Ecto neural progenitor cell (in vitro differentiated cells): Measurements from ENCODE around the gene GJA5.
"Not testable (repeated sequence)": the region's sequence is repeated elsewhere in the genome, so short reads cannot be mapped to it uniquely, and the experiment has no call there.

ENCODE experiments used
- DNase-seq: peaks from one replicate; pipeline ENCODE4 v3.0.0-alpha.2; 2018; ENCODE audit warnings: low spot score

The GJA5 gene

GRCh38 chr1:147762233-147763024 lies 2.0 kb upstream of the GJA5 start:
- DNase-seq = no peak

GRCh38 chr1:147758379-147759100 lies 1.9 kb downstream of the GJA5 start:
- DNase-seq = no peak

DNA sequence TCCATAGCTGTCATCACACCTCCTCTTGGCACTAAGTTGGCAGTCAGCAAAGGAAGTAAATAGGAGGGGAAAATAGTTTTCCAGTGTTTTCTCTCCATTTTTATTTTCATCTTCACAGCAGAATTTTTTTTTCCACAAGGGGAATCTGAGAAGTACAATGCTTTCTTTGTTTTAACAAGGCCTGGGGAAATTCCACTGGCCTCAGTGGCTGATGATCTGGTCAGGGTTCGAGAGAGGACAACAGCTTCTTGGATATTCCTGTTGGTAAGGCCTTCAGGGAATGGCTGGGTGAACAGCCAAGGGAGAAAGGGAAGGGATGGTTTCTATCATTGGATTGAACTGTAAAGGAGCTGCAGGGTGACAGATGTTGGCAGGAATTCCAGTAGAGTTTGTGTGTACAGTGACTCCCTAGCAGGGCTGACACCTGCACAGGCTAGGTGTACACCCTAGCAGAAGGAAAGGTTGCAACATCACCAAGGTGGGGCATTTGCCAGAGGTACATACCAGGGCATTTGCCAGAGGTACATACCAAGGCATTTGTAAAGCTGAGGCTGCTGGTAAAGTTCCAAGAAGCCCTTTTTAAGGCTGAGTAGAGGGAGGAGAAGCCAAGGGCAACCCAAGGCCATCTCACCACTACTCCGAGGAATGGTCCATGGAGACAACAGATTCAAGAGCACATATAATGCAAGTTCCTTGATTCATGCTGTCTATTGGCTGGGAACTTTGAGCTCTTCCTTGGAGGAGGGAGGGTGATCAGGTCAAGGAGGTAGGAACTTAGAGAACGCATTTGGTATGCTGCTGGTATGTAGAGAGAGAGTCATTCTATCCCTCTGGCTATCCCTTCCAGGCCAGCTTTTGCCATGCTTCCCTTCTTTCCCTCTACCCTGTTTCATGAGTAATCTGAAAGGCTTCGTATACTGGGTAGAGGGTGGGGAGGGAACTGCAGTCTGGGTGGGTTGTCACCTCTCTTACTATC lies 3.1 kb downstream of the GJA5 start:
- no peak for DNase-seq

DNA sequence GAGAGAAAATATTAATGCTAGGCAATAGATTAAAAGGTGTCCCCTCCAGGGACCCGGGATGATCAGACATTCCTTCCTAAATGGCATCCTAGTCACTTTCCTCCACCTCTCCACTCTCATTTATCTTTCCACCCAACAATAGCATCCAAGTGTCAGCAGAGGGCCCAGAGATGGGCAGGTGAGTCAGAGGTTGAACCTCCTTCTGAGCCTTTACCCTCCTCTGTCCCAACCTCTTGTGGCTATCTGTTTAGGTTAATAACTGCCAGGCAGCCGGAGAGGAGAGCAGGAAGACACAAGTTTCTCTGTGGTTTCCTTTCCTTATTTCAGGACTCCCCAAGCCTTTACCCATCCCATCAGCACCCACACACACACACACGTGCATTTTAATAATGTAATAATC lies 4.1 kb downstream of the GJA5 start:
- DNase-seq = no peak

GRCh38 chr1:147754661-147755060 lies 5.7 kb downstream of the GJA5 start:
- DNase-seq = no peak

DNA sequence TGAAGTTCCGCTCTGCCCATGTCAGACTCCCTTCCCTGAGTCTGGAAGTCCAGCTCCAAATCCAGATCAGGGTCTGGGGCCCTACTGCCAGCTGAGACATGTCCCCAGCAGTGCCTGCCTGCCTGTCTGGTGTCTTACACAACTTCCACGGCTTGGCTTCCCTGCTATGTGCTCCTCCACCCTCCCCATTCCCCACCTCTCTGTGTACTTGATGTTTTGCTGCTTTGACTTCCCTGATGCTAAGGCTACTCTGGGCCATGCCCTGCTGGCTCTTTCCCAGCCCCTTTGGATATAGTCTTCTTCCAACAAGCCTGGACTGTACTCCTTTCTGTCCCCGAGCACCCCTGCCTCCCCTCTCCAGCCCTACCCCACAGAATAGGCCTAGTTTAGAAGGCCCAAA lies 7.3 kb downstream of the GJA5 start:
- no peak for DNase-seq

DNA sequence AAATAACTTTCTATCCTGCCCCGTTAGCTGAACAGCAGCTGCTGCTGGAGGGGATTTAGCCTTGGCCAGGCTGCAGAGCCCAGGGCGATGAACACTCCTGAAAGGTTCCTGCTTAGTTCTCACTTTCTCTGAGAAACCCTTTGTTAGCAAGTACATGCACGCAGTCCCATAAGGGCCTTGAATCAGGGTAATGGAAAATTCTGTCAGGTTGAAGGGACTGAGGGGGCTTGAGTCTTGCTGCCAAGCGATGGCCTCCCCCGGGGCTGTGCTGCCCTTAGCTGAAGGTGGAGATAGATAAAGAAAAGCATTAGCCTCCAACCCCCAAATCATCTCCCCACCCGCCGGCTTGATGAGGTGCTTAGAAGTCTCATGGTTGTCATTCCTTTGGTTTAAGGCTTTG lies 7.9 kb downstream of the GJA5 start:
- DNase-seq = no peak

DNA sequence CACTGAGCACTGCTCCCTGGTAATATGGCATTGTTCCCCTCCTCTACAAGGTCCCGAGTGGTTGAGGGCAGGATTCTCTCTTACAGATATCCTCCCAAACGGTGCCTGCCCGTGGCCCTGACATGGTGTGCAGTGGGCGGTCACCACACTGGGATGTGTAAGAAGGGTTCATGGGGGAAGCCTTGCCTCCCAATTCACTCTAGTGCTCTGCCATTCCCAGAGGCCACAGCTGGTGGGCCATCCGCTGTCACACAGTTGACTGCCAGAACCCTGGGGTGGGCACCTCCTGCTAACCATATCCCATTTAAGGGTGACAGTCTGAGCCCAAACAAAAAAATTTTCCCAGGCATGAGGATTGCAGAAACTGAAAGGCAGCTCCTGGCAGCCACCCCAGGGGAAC lies 9.1 kb downstream of the GJA5 start:
- no peak for DNase-seq

DNA sequence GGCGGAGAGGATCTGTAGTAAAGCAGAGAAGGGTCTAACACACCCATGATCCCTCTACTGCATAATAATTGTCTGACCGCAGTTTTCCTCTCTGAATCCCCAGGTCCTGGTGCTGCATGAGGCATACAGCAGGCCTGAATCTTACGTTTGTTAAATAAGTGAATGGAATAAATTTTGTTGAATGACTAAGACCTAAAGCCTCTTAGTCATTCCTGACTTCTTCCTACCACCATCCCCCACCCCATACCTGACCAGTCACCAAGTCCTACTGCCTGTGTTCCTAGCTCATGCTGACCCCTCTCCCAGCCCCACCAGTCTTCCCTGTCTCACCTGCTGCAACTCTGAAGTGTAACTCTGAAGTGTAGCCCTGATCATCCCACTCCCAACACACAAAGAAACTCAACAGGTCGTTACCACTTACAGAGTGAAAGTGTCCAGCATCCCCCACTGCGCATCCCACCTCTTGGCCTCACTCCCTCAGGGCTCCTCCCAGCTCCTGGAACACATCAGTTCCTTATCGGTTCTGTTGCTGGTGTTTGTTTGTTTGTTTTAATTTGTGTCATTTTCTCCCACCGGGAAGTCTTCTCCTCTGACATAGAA lies 9.7 kb downstream of the GJA5 start:
- DNase-seq = no peak

- no peak for DNase-seq
Measured at GRCh38 chr1:147749792-147750191, 10.6 kb downstream of the GJA5 start.

DNA sequence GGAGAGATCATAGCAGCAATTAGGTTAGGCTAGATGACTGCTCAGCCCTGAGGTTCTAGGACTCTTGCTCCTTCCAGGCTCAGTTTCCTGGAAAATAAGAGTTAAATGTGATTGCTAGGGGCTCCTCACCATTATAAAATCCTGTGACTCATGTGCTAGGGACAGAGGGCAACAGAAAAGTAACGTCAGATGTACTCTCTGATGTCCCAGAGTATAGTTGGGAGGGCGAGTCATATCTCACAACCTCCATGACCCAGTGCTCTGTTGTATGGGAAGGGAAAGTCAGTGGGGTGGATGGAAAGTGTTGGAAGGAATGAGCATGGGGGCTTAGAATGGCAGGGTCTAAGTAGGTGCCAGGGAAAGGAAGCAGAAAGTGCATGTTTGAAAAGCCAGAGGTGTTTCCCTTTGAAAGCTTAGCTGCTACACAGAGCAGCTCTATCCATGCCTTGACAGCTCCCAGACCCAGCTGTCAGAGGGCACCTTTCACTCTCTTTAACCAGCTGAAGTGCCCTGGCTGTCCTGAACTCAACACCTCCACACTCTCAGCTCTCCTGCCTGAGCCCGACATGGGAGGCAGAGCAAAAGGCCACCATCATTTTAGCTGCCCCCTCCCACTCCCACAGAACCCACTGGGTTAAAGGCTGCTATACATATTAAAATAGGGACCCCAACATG lies 11.6 kb downstream of the GJA5 start:
- no peak for DNase-seq

GRCh38 chr1:147747966-147748365 lies 12.4 kb downstream of the GJA5 start:
- DNase-seq = no peak

GRCh38 chr1:147745271-147745670 lies 15.1 kb downstream of the GJA5 start:
- no peak for DNase-seq

GRCh38 chr1:147741065-147741464 lies 19.3 kb downstream of the GJA5 start:
- no peak for DNase-seq

DNA sequence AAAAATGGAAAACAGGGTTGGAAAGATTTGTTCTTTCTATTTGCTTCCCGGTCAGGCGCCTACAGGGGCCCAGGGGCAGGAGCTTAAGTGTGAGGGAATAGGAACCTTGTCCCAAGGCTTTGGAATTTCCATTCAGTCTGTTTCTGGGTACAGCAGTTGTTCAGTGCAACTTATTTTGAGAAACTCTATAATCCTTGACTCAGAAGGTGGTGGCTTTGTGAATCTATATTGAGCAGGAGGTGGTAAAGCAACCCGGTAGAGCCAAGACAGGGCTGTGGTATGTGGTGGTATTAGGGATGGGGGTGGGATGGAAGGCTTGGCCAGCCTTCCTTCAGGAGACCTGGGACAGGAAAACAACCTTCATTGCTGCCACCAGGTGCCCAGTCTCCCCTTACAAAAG lies 20.0 kb downstream of the GJA5 start:
- DNase-seq = no peak

GRCh38 chr1:147738739-147739476 lies 21.5 kb downstream of the GJA5 start:
- no peak for DNase-seq

DNA sequence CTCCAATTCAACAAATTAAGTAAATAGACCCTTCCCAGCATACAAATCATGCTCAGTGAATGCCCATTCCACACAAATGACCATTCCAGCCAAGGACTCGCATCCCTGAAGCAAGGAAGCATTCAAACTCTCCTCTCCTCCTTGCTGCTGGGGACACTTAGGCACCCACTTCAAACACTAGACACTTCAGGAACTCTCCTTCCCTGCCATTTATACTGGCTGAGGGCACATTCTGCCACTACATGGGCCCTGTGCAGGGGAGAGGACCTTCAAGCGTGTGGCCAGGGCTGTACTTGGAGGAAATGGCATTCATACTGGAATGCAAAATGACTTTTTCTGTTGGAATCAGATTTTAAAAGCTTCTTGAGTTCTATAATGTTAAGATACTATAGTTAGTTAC lies 22.3 kb downstream of the GJA5 start:
- DNase-seq = no peak

DNA sequence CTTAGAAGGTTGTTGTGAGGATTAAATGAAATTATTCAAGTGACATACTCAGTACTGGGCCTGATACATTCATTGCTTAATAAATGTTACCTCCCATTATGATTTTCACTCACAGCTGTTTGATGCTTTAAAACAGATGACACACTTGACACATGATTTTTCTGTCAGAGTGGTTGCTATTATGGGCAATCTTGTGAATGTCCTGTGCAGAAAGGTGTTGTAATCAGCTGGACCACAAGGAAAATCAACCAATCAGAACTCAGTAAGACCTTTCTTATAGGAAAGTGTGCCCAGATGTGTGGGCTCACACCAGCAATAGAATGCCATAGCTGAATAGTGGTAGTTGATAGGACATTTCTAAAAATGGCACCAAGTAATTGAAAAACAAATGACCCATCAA lies 23.5 kb downstream of the GJA5 start:
- DNase-seq = no peak

DNA sequence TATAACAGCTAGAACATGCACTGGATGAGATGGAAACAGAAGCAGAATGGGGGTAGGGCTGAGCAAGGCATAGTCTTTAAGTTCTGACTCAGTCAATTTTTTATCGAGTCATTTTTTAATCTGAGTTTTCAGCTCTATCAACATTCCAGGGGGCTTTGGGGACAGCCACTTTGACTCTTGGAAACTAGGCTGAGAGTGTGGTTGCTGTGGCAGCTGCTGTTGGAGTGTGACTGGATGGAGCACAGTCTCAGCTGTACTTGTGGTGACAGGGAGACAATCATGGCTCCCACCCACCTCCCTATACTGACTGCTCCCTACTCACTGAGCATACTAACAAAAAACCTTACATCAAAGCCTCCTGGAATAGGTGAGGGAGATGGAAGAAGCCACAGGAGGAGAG lies 25.0 kb downstream of the GJA5 start:
- DNase-seq = no peak

DNA sequence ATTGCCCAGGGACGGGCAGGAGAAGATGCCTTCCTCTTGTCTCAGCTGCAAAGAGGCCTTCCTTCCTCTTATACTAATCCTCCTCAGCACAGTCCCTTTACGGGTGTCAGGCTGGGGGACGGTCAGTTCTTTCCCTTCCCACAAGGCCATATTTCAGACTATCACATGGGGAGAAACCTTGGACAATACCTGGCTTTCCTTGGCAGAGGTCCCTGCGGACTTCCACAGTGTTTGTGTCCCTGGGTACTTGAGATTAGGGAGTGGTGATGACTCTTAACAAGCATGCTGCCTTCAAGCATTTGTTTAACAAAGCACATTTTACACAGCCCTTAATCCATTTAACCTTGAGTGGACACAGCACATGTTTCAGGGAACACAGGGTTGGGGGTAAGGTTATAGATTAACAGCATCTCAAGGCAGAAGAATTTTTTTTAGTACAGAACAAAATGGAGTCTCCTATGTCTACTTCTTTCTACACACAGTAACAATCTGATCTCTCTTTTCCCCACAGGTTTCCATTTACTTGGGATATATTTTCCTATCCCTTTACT lies 26.0 kb downstream of the GJA5 start:
- not testable (repeated sequence) for DNase-seq

DNA sequence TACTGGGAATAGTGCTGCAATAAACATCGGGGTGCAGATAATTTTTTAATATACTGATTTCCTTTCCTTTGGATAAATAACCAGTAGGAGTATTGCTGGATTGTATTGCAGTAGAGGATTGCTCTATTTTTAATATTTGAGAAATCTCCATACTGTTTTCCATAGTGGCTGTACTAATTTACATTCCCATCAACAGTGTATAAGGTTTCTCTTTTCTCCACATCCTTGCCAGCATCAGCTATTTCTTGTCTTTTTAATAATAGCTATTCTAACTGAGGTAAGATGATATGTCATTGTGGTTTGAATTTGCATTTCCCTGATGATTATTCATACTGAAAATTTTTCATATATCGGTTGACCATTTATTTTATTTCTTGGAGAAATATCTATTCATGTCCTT lies 31.1 kb downstream of the GJA5 start:
- no peak for DNase-seq
